HG03280 (cell line): ENCODE results near the gene TMEM205.
"Not testable (repeated sequence)": the region's sequence is repeated elsewhere in the genome, so short reads cannot be mapped to it uniquely, and the experiment has no call there.

Source experiments
- ATAC-seq: cut with Tn5 transposase; IDR thresholded peaks from one replicate; pipeline ENCODE4 v1.9.1; 2021; ENCODE audit warnings: mild to moderate bottlenecking, moderate library complexity; ENCODE audit not compliant: unreplicated experiment

TMEM205 gene

GRCh38 chr19:11373166-11373884 lies 27.3 kb upstream of the TMEM205 start:
- no peak for ATAC-seq

- no peak for ATAC-seq
These were observed 24.7 kb upstream of the TMEM205 start for GRCh38 chr19:11370744-11371143.

GRCh38 chr19:11367528-11367927 lies 21.5 kb upstream of the TMEM205 start:
- no peak for ATAC-seq

GRCh38 chr19:11365557-11366117 lies 19.6 kb upstream of the TMEM205 start:
- no peak for ATAC-seq

GRCh38 chr19:11364935-11365334 lies 18.9 kb upstream of the TMEM205 start:
- ATAC-seq: no peak

GRCh38 chr19:11364296-11364904 lies 18.3 kb upstream of the TMEM205 start:
- no peak for ATAC-seq

- ATAC-seq: no peak
These were observed 17.8 kb upstream of the TMEM205 start for GRCh38 chr19:11363881-11364280.

GRCh38 chr19:11361771-11362731 lies 16.0 kb upstream of the TMEM205 start:
- ATAC-seq: no peak

- ATAC-seq: no peak
These were observed 15.1 kb upstream of the TMEM205 start for GRCh38 chr19:11361037-11361770.

- ATAC-seq: no peak
These were observed 13.4 kb upstream of the TMEM205 start for GRCh38 chr19:11359421-11359820.

GRCh38 chr19:11356676-11357550 lies 10.8 kb upstream of the TMEM205 start:
- no peak for ATAC-seq

- no peak for ATAC-seq
These were observed 10.0 kb upstream of the TMEM205 start for GRCh38 chr19:11356074-11356397.

- ATAC-seq: no peak
These were observed 9.3 kb upstream of the TMEM205 start, which contains the start of gene PLPPR2 for GRCh38 chr19:11355160-11356073. Gene PLPPR2 (plus strand): TSS chr19:11355432. CDS start chr19:11357674, 2,242 bp downstream.

GRCh38 chr19:11354102-11354501 lies 8.0 kb upstream of the TMEM205 start:
- not testable (repeated sequence) for ATAC-seq

GRCh38 chr19:11349171-11349570 lies 3.1 kb upstream of the TMEM205 start:
- no peak for ATAC-seq

GRCh38 chr19:11347546-11348039 lies 1.5 kb upstream of the TMEM205 start:
- ATAC-seq: no peak

- no peak for ATAC-seq
These were observed 805 bp downstream of the TMEM205 start for GRCh38 chr19:11345122-11345803.

GRCh38 chr19:11342429-11342828 lies 3.6 kb downstream of the TMEM205 start:
- ATAC-seq: no peak
